Measurements from ENCODE around the gene PLG. TPM values are rescaled to one million over a fixed set of nuclear protein-coding genes. Genes with fewer than 3 reads are reported as not detected.

Gene PLG
- total RNA-seq, 2 donors from 2014 or later = 0.17 TPM; not detected in 1

DNA sequence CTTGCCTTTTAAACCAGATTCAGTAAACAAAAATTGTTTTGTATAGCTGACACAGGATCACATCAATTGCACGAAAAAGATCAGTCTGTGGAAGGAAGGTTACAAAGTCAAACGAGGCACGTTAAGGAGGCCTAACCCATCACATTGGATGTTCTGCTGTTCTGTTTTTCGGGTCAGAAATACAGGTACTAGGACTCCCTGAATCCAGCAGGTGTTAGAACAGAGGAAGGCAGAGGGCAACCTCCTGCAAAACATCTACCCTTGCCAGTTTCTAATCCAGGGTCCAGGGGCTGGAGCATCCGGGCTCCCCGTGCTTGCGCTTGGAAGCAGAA, 64.6 kb downstream of the PLG start:
- H3K9me3 ChIP-seq = no peaks in the 10 kb centered on the region
- peak overlapping the region; percentile 36 to 48 for H3K4me3 ChIP-seq
- no peaks in the 10 kb centered on the region for H3K4me1 ChIP-seq (replicated peaks)
- TF ChIP-seq POLR2A (IDR thresholded peaks at IDR 0.05) = no peak
- no peak for TF ChIP-seq POLR2AphosphoS5 (IDR thresholded peaks at IDR 0.05)
- TF ChIP-seq CTCF (IDR thresholded peaks at IDR 0.05) = no peak
- 9% methylated on average over 7 of the region's 7 CpGs for WGBS
- no peak for DNase-seq (ENCODE audit: low spot score)
- no peaks in the 10 kb centered on the region for H3K27me3 ChIP-seq (replicated peaks; ENCODE audit: insufficient read depth)
- H3K27ac ChIP-seq = peak overlapping the region in 1 of 2 donors; percentile 62
- no peaks in the 10 kb centered on the region for H3K36me3 ChIP-seq
- intact Hi-C loops (cut with DNase I) = loop anchor here (2.0 kb wide), 1 partner anchor 34 kb away; no protein-coding TSS in a partner anchor

DNA sequence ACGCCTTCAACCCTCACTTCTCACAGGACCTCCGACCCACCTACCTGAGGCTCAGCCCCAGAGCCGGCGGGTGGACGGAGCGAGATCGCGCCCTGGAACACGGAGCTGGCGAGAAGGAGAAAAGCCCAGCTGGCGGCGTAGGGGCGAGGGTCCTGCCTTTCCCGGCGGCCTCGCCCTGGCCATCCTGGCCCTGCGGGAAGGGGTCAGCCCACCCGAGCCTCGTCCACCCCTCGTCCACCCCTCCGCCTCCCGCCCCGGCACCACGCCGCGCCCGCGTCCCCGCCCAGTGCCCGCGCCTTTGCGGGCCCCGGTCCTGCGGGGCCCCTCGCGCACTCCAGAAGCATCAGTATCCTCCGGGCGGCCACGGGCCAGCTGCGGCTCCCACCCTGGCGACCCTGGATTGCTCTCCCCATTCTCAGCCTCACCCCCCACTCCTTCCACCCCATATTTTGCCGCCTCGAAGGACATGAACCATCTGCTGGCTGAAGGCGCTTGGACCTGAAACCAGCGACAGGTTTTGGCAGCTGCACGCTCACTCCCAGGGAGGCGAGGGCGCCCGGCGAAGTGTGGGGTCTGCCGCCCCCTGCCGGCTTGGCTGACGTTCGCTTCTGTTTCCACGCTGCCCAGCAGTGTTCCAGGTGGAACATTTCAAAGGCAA, 65.1 kb downstream of the PLG start:
- Histone ChIP-seq H3K27ac (peak overlapping the region in 1 of 2 donors; percentile 62), H3K4me3 (peak overlapping the region; percentile 36 to 48), H3K9me3 (no peaks in the 10 kb centered on the region), H3K27me3 (replicated peaks; ENCODE audit: insufficient read depth) (no peaks in the 10 kb centered on the region), H3K4me1 (replicated peaks) (no peaks in the 10 kb centered on the region), H3K36me3 (no peaks in the 10 kb centered on the region)
- TF ChIP-seq POLR2A (IDR thresholded peaks at IDR 0.05) (no peak), CTCF (IDR thresholded peaks at IDR 0.05) (peak; percentile 27 to 83 (median 79)), POLR2AphosphoS5 (IDR thresholded peaks at IDR 0.05) (peak; percentile 42)
- WGBS = under 1% methylated on average over 52 of the region's 55 CpGs
- intact Hi-C loops (cut with DNase I) = loop anchor here (2.0 kb wide), 1 partner anchor 34 kb away; no protein-coding TSS in a partner anchor
- DNase-seq (ENCODE audit: low spot score) = peak; percentile 62

- Histone ChIP-seq H3K27ac (no peak overlapping the region), H3K36me3 (no peaks in the 10 kb centered on the region), H3K9me3 (no peaks in the 10 kb centered on the region), H3K4me1 (replicated peaks) (no peaks in the 10 kb centered on the region), H3K4me3 (peak overlapping the region; percentile 36 to 48), H3K27me3 (replicated peaks; ENCODE audit: insufficient read depth) (no peaks in the 10 kb centered on the region)
- intact Hi-C loops (cut with DNase I) = loop anchor here (2.0 kb wide), 1 partner anchor 35 kb away; no protein-coding TSS in a partner anchor
- no peak for DNase-seq (ENCODE audit: low spot score)
- WGBS = 20% methylated on average over 5 of the region's 5 CpGs
- TF ChIP-seq POLR2A (IDR thresholded peaks at IDR 0.05) = no peak
- TF ChIP-seq CTCF (IDR thresholded peaks at IDR 0.05) = peak in 1 of 4 experiments; percentile 13
Observed at GRCh38 chr6:160767647-160768019, 65.6 kb downstream of the PLG start.

DNA sequence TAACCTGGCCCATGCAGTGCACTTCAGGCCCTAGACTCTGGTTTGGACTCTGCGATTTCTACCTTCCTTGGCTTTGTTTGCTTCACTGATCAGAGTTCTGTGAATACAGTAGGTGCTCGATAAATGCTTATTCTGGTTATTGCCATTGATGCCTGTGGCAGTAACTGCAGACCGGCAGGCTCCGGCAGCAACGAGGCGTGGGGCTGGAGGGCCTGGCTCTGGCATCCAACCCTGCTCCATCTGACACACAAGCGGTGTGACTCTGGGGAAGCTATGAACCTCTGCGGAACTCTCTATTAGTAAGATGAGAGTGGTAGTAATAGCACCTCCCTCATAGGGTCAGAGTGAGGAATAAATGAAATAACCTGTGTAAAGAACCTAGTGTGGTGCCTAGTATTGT, 66.1 kb downstream of the PLG start:
- H3K4me1 ChIP-seq (replicated peaks) = no peaks in the 10 kb centered on the region
- WGBS = 83% methylated on average over 8 of the region's 8 CpGs
- H3K9me3 ChIP-seq = no peaks in the 10 kb centered on the region
- DNase-seq (ENCODE audit: low spot score) = no peak
- no peaks in the 10 kb centered on the region for H3K36me3 ChIP-seq
- no peak overlapping the region for H3K27ac ChIP-seq
- intact Hi-C loops (cut with DNase I) = no loop called here
- TF ChIP-seq POLR2AphosphoS5 (IDR thresholded peaks at IDR 0.05) (no peak), POLR2A (IDR thresholded peaks at IDR 0.05) (no peak), CTCF (IDR thresholded peaks at IDR 0.05) (no peak)
- H3K4me3 ChIP-seq = no peak overlapping the region
- H3K27me3 ChIP-seq (replicated peaks; ENCODE audit: insufficient read depth) = no peaks in the 10 kb centered on the region

DNA sequence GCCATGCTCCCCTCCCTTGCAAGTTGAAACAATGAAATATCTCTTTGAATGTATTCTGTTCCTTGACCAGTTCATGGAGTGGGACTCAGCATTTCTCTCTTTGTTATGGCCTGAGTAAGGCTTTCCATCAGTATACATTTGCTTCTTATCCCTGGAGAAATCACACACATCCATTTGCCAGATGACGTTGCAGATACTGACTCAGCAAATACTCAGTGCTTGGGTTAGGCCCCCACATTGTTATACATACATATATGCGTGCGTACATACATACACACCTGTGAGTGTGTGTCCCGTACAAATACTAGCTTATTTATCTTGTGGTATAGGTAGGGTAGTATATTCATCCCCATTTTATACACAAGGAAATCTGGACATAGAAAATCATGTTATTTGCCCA, 72.4 kb downstream of the PLG start:
- no peaks in the 10 kb centered on the region for H3K27me3 ChIP-seq (replicated peaks; ENCODE audit: insufficient read depth)
- no peak overlapping the region for H3K27ac ChIP-seq
- H3K36me3 ChIP-seq = no peaks in the 10 kb centered on the region
- DNase-seq (ENCODE audit: low spot score) = no peak
- intact Hi-C loops (cut with DNase I) = no loop called here
- H3K9me3 ChIP-seq = no peaks in the 10 kb centered on the region
- no peak overlapping the region for H3K4me3 ChIP-seq
- H3K4me1 ChIP-seq (replicated peaks) = no peaks in the 10 kb centered on the region
- WGBS = 88% methylated on average over 4 of the region's 4 CpGs
- no peak for TF ChIP-seq POLR2AphosphoS5 (IDR thresholded peaks at IDR 0.05)
- no peak for TF ChIP-seq CTCF (IDR thresholded peaks at IDR 0.05)
- TF ChIP-seq POLR2A (IDR thresholded peaks at IDR 0.05) = no peak

All from prostate gland (tissue), 2 donors.